GM21717 (cell line): Measurements from ENCODE around the gene SPATA17.
"Not testable (repeated sequence)": the region's sequence is repeated elsewhere in the genome, so short reads cannot be mapped to it uniquely, and the experiment has no call there.

ENCODE experiments used
- ATAC-seq: cut with Tn5 transposase; IDR thresholded peaks from one replicate; pipeline ENCODE4 v1.9.1; 2021; ENCODE audit warnings: mild to moderate bottlenecking, moderate library complexity; ENCODE audit not compliant: unreplicated experiment

SPATA17 gene

DNA sequence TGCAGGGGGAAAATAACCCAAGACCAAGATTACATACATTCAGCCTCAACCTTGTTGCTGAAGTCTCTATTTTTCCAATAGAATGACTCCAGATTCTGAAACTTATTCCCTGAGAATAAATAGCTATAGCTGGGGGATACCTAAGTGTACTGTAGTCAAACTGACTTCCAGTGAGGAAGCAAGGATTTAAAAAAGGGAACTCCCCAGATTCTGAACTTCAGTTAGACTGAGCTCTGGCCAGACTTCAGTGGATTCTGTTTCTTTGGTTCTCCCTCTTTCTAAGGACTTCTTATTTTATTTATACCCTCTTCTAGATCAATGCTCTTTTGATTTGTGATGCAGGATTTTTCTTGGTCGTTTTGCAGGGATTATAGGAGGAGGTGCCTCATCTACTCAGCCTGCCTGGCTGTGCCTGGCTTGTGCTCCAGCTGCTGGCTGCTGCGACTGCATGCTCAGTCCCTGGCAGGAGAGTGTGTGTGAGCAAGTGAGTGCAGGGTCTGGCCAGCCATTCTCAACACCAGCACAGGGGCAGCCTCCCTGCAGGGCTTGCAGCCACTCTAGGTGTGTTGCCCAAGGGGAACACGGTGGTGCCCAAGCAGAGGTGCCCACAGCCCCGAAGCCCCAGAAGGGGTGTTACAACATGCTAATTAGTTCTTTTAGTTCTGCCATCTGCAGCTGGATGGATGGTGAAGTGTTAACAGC is 43.0 kb downstream of the SPATA17 start:
- no peak for ATAC-seq

DNA sequence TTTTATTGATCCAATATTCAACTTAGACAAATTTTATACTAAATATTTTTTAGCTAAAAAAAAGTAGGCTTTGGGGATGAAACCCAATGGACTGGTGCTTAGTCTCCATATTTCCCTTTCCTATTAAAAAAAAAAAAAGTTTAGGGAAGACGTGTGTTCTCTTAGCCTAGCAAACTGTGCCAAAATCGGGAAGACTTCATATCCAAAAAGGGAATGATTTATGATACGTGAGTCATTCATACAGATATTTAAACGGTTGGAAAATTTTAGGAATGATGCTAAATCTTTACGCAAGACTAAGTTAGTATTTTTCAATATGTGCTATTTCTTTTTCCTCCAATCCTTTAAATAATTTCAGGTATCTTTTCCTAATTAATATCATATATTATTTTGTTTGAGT is 50.7 kb downstream of the SPATA17 start:
- ATAC-seq = no peak

GRCh38 chr1:217687511-217687910 is 56.4 kb downstream of the SPATA17 start:
- no peak for ATAC-seq

- ATAC-seq = not testable (repeated sequence)
Measured at GRCh38 chr1:217696140-217696539, 65.0 kb downstream of the SPATA17 start.

GRCh38 chr1:217703326-217703725 is 72.2 kb downstream of the SPATA17 start:
- no peak for ATAC-seq

GRCh38 chr1:217712925-217713597 is 81.9 kb downstream of the SPATA17 start:
- no peak for ATAC-seq

DNA sequence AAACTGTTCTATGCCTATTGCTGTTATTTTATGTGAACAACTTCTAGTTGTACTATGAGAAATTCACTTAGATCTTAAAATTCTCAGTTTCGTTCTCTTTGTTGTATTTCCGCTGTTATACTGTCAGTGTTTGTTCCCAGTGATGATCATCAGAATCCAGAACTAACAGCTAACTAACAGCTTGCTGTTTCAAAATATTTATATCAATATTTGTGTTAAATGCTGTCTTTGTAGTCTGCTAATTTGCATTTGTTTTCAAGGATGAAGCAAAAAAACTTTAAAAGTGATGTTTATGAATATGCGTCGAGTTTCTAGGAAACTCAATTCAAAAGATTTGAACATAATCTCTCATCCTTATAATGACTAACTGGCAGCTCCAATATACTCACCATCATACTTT is 84.5 kb downstream of the SPATA17 start:
- no peak for ATAC-seq

- no peak for ATAC-seq
Measured at GRCh38 chr1:217717959-217718358, 86.8 kb downstream of the SPATA17 start.

- no peak for ATAC-seq
Measured at GRCh38 chr1:217718873-217719272, 87.7 kb downstream of the SPATA17 start.

GRCh38 chr1:217721692-217722091 is 90.5 kb downstream of the SPATA17 start:
- ATAC-seq = no peak

- no peak for ATAC-seq
Measured at GRCh38 chr1:217734973-217735372, 103.8 kb downstream of the SPATA17 start.

DNA sequence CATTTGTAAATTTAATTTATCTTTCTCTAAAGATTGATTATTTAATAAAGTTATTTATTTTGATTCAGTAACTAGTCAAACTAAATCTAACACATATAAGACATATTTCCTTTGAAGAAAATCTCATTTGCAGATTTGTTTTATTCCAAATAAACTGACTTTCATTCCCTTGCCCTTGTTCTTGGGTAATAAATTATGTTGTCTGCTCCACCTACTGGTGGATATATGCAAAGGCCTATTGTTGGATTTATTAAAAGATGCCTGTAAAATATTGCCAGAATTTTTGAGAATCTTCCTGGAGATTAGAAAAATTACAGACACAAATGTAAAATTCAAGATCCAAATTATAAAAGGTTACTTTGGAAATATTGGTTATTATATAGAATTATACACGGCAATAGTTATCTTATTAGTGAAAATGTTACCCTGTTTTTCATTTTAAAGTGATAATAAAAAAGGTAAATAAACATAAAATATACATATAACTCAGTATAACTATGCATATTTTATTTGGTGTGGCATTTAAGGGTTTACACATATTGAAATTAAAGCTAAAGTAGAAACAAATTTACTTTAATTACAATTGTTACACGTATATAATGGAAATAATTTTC is 116.1 kb downstream of the SPATA17 start:
- peak; percentile 47 for ATAC-seq

DNA sequence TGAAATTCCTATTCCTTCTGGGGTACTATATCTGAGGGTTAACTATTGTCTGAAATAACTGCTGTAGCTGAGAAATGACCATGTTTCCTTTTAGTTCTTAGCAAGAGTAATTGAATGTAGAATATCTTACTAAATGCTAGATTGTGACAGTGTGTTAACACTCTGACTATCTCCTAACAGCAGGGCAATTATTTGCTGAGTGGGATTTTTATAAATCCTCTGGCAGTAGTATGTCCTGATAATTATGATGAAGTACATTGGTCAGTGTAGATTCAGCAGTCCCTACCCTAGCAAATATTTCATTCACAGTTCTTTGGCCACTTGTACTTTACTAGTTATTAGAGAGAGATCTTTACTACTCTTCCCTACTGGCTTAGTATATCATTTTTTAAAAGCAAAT is 138.6 kb downstream of the SPATA17 start:
- ATAC-seq = no peak

- no peak for ATAC-seq
Measured at GRCh38 chr1:217770918-217771317, 139.8 kb downstream of the SPATA17 start.

DNA sequence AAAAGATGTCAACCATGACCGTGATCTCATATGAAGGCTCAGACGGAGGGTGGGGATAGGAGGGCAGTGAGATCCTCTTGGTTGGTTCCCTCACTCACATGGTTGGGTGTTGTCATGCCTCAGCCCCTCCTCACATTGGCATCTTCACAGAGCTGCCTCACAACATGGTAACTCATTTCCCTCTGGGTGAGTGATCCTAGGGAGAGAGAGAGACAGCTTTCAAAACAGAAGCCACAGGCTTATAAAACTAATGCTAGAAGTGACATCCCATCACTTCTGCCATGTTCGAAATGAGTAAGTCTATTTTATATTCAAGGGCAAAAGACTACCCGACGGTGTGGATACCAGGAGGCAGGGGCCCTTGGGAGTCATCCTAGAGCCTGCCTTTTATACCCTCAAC is 145.5 kb downstream of the SPATA17 start:
- no peak for ATAC-seq

DNA sequence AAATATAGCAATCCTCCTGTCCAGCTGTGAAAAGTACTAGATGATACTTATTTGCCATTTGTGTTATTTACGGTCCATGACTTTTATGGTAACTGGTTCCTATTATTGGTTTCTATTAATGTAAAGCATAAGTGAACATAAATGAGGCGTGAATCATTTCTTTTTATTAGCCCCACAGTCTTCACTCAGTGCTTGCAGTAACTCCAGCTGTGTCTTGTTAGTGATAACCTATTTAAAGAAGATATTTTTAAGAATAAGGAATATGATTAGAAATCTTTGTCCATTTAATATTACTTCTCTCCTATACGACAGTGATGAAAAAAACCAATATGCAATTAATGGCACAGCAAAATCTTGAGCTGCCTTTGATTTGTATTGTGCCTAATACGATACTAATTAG is 149.9 kb downstream of the SPATA17 start:
- no peak for ATAC-seq

GRCh38 chr1:217791091-217791490 is 159.9 kb downstream of the SPATA17 start:
- no peak for ATAC-seq

DNA sequence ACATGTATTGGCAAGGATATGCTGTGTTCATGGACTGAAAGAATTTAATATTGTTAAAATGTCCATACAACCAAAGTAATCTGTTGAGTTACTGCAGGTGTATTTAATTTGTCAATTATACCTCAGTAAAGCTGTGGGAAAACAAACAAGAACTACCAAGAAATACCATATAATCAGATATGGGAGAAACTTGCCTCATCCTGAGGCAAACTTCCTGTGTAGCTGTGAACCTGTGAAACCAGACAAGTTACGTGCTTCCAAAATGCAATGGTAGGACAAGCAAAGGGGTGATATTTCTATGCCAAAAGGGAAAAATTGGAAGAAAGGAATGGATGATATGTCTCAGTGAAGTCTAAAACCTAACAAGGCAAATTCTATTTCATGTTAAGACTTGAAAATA is 174.6 kb downstream of the SPATA17 start:
- ATAC-seq = no peak

DNA sequence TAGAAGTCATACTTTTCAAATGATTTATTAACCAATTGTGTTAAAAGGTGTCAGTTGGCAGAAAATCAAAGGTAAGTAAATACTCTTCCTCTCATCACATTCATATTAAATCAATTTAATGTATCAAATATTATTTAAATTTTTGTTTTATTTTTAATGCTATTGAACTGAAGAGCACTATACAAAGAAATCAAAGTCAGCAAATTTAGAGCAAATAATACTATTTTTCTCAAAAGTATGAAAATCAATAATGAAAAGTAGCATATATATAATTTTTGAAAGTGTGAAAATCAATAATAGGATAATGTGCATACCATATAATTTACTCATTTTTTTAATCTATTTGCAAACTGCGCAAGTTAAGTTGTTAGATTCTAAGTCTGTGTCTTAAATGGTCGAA is 181.0 kb downstream of the SPATA17 start:
- ATAC-seq = no peak

- no peak for ATAC-seq
Measured at GRCh38 chr1:217813031-217813430, 181.9 kb downstream of the SPATA17 start.

- ATAC-seq = no peak
Measured at GRCh38 chr1:217837691-217838090, 206.5 kb downstream of the SPATA17 start.

DNA sequence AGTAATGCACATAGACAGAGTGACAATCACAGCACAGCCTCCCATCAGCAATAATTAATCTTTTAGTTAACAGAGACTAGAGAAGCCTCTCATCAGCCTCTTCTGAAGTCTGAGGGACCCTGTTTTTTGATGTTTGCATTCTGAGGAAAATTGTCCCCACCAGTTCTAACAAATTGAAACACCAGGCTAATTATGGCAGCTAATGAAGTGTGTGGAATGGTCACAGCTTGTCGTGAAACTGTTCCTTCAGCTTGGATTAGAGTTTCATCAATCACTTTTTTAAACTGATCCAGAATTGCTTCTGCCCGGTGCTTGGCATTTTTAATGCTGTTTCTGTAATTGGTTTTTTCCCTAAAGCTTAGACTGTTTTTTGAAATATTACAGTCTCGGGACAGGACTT is 208.0 kb downstream of the SPATA17 start:
- ATAC-seq = no peak
